ENCODE results near the gene ADAMTS1.
"Not testable (repeated sequence)": the region's sequence is repeated elsewhere in the genome, so short reads cannot be mapped to it uniquely, and the experiment has no call there.

Gene ADAMTS1

GRCh38 chr21:26845066-26845758, at the start of gene ADAMTS1:
TSS of gene ADAMTS1 (minus strand) at chr21:26845409. CDS start at chr21:26844954, 455 bp downstream.
- no peak for DNase-seq

- no peak for DNase-seq
Measured at GRCh38 chr21:26892151-26892550, 46.9 kb upstream of the ADAMTS1 start.

GRCh38 chr21:26888931-26889330, 43.7 kb upstream of the ADAMTS1 start:
- no peak for DNase-seq

- no peak for DNase-seq
Measured at GRCh38 chr21:26888256-26888655, 43.0 kb upstream of the ADAMTS1 start.

GRCh38 chr21:26887251-26887650, 42.0 kb upstream of the ADAMTS1 start:
- DNase-seq = no peak

- no peak for DNase-seq
Measured at GRCh38 chr21:26884436-26884835, 39.2 kb upstream of the ADAMTS1 start.

GRCh38 chr21:26883768-26884167, 38.6 kb upstream of the ADAMTS1 start:
- DNase-seq = no peak

GRCh38 chr21:26881504-26882228, 36.5 kb upstream of the ADAMTS1 start:
- no peak for DNase-seq

- DNase-seq = no peak
Measured at GRCh38 chr21:26877018-26877417, 31.8 kb upstream of the ADAMTS1 start.

- DNase-seq = no peak
Measured at GRCh38 chr21:26874347-26874746, 29.1 kb upstream of the ADAMTS1 start.

GRCh38 chr21:26865857-26866256, 20.6 kb upstream of the ADAMTS1 start:
- DNase-seq = no peak

- DNase-seq = not testable (repeated sequence)
Measured at GRCh38 chr21:26856871-26857350, 11.7 kb upstream of the ADAMTS1 start.

GRCh38 chr21:26854695-26855094, 9.5 kb upstream of the ADAMTS1 start:
- DNase-seq = not testable (repeated sequence)

- no peak for DNase-seq
Measured at GRCh38 chr21:26852423-26852822, 7.2 kb upstream of the ADAMTS1 start.

GRCh38 chr21:26851109-26851944, 6.1 kb upstream of the ADAMTS1 start:
- no peak for DNase-seq

- peak; percentile 19 for DNase-seq
Measured at GRCh38 chr21:26850116-26850643, 5.0 kb upstream of the ADAMTS1 start.

- DNase-seq = no peak
Measured at GRCh38 chr21:26849428-26850115, 4.4 kb upstream of the ADAMTS1 start.

- no peak for DNase-seq
Measured at GRCh38 chr21:26847921-26848320, 2.7 kb upstream of the ADAMTS1 start.

GRCh38 chr21:26847002-26847401, 1.8 kb upstream of the ADAMTS1 start:
- no peak for DNase-seq

GRCh38 chr21:26846036-26846931, 1.1 kb upstream of the ADAMTS1 start:
- no peak for DNase-seq

GRCh38 chr21:26845759-26846035, 488 bp upstream of the ADAMTS1 start:
- no peak for DNase-seq
